Measurements from ENCODE around the gene KLHL12. TPM values are rescaled to one million over a fixed set of nuclear protein-coding genes. Genes with fewer than 3 reads are reported as not detected.

The KLHL12 gene
- total and polyA plus RNA-seq, 2 donors (not counting 1 experiment from before 2014, with no cell fraction given): 14.6 to 25.5 TPM

GRCh38 chr1:202861420-202862132 lies 65.5 kb downstream of the KLHL12 start:
- H3K27ac Mint-ChIP-seq: no peak overlapping the region
- CTCF ChIA-PET: interaction anchor here (0.8 kb wide), 1 partner anchor 8 kb away, joined by 3 read pairs; no protein-coding TSS in a partner anchor
- H3K27me3 Mint-ChIP-seq: peaks cover 20% of the 10 kb centered on the region

More at GRCh38 chr1:202861420-202862132, 65.5 kb downstream of the KLHL12 start:
- peak overlapping the region; percentile 76 for H2AFZ ChIP-seq (ENCODE audit: insufficient read depth, low read depth, low read length, poor library complexity, severe bottlenecking)
- TF ChIP-seq EZH2 (IDR thresholded peaks at IDR 0.05; ENCODE audit: borderline replicate concordance, insufficient read depth, low read depth, low read length, poor library complexity, severe bottlenecking) (no peak), CTCF (IDR thresholded peaks at IDR 0.05) (no peak)
- H3K27me3 ChIP-seq (replicated peaks in 1 of 4; ENCODE audit: control extremely low read depth in 1 of 4, control insufficient read depth in 3 of 4, insufficient read depth in 4 of 4, low read length in 3 of 4): peaks cover 0 to 26% (median 10%) of the 10 kb centered on the region in 4 experiments
- 0% methylated on average over 42 of the region's 44 CpGs for WGBS (ENCODE audit: insufficient coverage)
- POLR2A ChIA-PET: no interaction called here
- H4K20me1 ChIP-seq (ENCODE audit: control insufficient read depth, insufficient read depth, low read length, poor library complexity, severe bottlenecking): no peaks in the 10 kb centered on the region
- DNase-seq (peak; percentile 63), ATAC-seq (ENCODE audit: low read depth) (peak; percentile 97)
- H3K4me1 Mint-ChIP-seq: peaks cover 14% of the 10 kb centered on the region
- peaks cover 0 to 5% (median 0%) of the 10 kb centered on the region in 3 donors for H3K9me3 ChIP-seq (ENCODE audit: control extremely low read depth in 1 of 3, control insufficient read depth in 2 of 3, insufficient read depth in 1 of 3, low read length in 2 of 3)
- H3K9me3 Mint-ChIP-seq (ENCODE audit: insufficient read depth): no peaks in the 10 kb centered on the region
- H3K4me3 Mint-ChIP-seq: peak overlapping the region; percentile 88
- H3K9ac ChIP-seq (ENCODE audit: low read length): peak overlapping the region; percentile 71
- H3K36me3 ChIP-seq (replicated peaks in 1 of 2; ENCODE audit: control extremely low read depth in 1 of 2, control insufficient read depth in 1 of 2, extremely low read depth in 1 of 2, insufficient read depth in 2 of 2, low read length in 1 of 2): no peaks in the 10 kb centered on the region
- H3K79me2 ChIP-seq (ENCODE audit: control insufficient read depth, insufficient read depth, low read length): no peaks in the 10 kb centered on the region
- no peak overlapping the region for H3K27ac ChIP-seq (ENCODE audit: low read length in 2 of 2)
- peak overlapping the region; percentile 54 to 66 (median 61) for H3K4me3 ChIP-seq (ENCODE audit: control extremely low read depth in 1 of 5, extremely low read depth in 1 of 5, insufficient read depth in 1 of 5, low read depth in 2 of 5, low read length in 4 of 5)
- H3K4me1 ChIP-seq (ENCODE audit: control insufficient read depth in 2 of 2, insufficient read depth in 2 of 2, low read length in 2 of 2): peaks cover 10 to 16% of the 10 kb centered on the region in 2 donors
- H3K4me2 ChIP-seq (replicated peaks; ENCODE audit: low read depth, low read length, poor library complexity, severe bottlenecking): peak overlapping the region; percentile 97
- intact Hi-C loops (cut with micrococcal nuclease): loop anchor here (1.0 kb wide), 2 partner anchors 27 to 51 kb away; partner anchors contain the start of gene PCAT6

All from B cell (primary cell).